A549 (cell line): Measurements from ENCODE around the gene GALNT7.

Experiments
- CEBPB ChIP-seq, 2 experiments: fragments of >200 bp in 1 of 2; sonication (Bioruptor Twin) in 1 of 2; formaldehyde crosslinking in 1 of 2; IDR thresholded peaks; 2 replicates each; pipeline ENCODE4 v1.6.1; 2012 to 2016
- CHD2 ChIP-seq: fragments of 150-350 bp; IDR thresholded peaks from 2 replicates; pipeline ENCODE4 v1.6.1; 2014; ENCODE audit warnings: low read length; ENCODE audit not compliant: partially characterized antibody
- CTCF ChIP-seq: fragments of >200 bp; sonication (Bioruptor Twin); formaldehyde crosslinking; IDR thresholded peaks from 3 replicates; pipeline ENCODE4 v1.5.1; 2016
- HDAC2 ChIP-seq: fragments of 200-600 bp; sonication (generic); IDR thresholded peaks from 2 replicates; pipeline ENCODE4 v1.6.1; 2016
- HES2 ChIP-seq: fragments of >200 bp; sonication (Bioruptor Twin); formaldehyde crosslinking; IDR thresholded peaks from 2 replicates; pipeline ENCODE4 v1.6.1; 2016
- NFE2L2 ChIP-seq: fragments of 150-350 bp; conservative IDR thresholded peaks from 2 replicates; pipeline ENCODE4 v1.6.1; 2014; ENCODE audit warnings: low read length
- PBX3 ChIP-seq: IDR thresholded peaks from 2 replicates; pipeline ENCODE4 v1.6.1; 2012
- PHF8 ChIP-seq: fragments of 200-600 bp; sonication (generic); IDR thresholded peaks from 2 replicates; pipeline ENCODE4 v1.6.1; 2016; ENCODE audit warnings: low read depth, mild to moderate bottlenecking, antibody characterized with exemption, moderate library complexity, borderline replicate concordance
- POLR2A ChIP-seq: IDR thresholded peaks from 2 replicates; pipeline ENCODE4 v1.6.1; 2012; ENCODE audit warnings: mild to moderate bottlenecking, low read length
- RAD21 ChIP-seq, 2 experiments: fragments of >200 bp in 1 of 2; sonication (Bioruptor Twin) in 1 of 2; formaldehyde crosslinking in 1 of 2; IDR thresholded peaks in 1 of 2; conservative IDR thresholded peaks in 1 of 2; 2 replicates in 1 of 2; 3 replicates in 1 of 2; pipeline ENCODE4 v1.6.1; 2012 to 2018; ENCODE audit warnings: inconsistent platforms in 1 of 2
- REST ChIP-seq: fragments of 200-600 bp; sonication (generic); IDR thresholded peaks from 2 replicates; pipeline ENCODE4 v1.6.1; 2016; ENCODE audit warnings: antibody characterized with exemption, mild to moderate bottlenecking, moderate library complexity
- SMC3 ChIP-seq: fragments of >200 bp; sonication (Bioruptor Twin); formaldehyde crosslinking; IDR thresholded peaks from 3 replicates; pipeline ENCODE4 v1.6.1; 2018; ENCODE audit warnings: inconsistent platforms
- USF2 ChIP-seq: fragments of 450-650 bp; IDR thresholded peaks from 2 replicates; pipeline ENCODE4 v1.6.1; 2014; ENCODE audit warnings: antibody characterized with exemption

DNA sequence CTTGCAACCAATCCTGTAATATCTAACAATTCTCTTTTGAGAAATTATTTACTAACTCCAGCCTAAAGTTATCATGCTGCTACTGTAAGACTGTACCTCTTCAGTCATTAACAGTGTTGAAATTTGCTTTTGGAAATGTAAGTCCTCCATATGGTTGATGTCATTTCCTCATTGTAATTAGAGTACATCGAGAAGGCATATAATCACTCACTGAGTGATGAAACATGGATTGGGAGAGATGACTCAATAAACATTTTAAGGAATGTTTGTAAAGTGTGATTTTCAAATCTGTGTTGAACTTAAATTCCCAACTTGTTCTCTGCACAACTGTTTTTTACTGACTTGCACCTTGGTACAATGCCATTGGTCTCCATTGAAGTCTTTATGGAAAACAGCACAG, 104.4 kb downstream of the GALNT7 start:
- no peak for TF ChIP-seq CHD2
- no peak for TF ChIP-seq CTCF
- TF ChIP-seq SMC3 = no peak
- TF ChIP-seq USF2 = no peak
- no peak for TF ChIP-seq CEBPB (IDR thresholded peaks at IDR 0.05)
- no peak for TF ChIP-seq HDAC2
- no peak for TF ChIP-seq REST
- TF ChIP-seq HES2 = no peak
- TF ChIP-seq PHF8 = no peak
- no peak for TF ChIP-seq RAD21 (conservative IDR thresholded peaks at IDR 0.05 in 1 of 2, IDR thresholded peaks at IDR 0.05 in 1 of 2)
- TF ChIP-seq NFE2L2 = no peak
- no peak for TF ChIP-seq POLR2A
- TF ChIP-seq PBX3 = no peak
